Duodenal mucosa (tissue), 2 donors: ENCODE measurements around the gene NFATC1.

Experiments
- H3K27ac ChIP-seq: one replicate; pipeline ENCODE4 v1.7.0; 2013; ENCODE audit warnings: low read depth, low read length
- H3K27me3 ChIP-seq, 2 donors: one replicate each; pipeline ENCODE4 v1.7.0; 2013; ENCODE audit warnings: low read length in 2 of 2, control low read depth in 1 of 2; ENCODE audit not compliant: insufficient read depth in 2 of 2, control insufficient read depth in 1 of 2
- H3K36me3 ChIP-seq, 2 donors: one replicate each; pipeline ENCODE4 v1.7.0; 2013; ENCODE audit warnings: low read length in 2 of 2, control low read depth in 1 of 2; ENCODE audit not compliant: insufficient read depth in 2 of 2, control insufficient read depth in 1 of 2
- H3K4me1 ChIP-seq, 2 donors: one replicate each; pipeline ENCODE4 v1.7.0; 2013; ENCODE audit warnings: low read length in 2 of 2, control low read depth in 1 of 2; ENCODE audit not compliant: insufficient read depth in 2 of 2, control insufficient read depth in 1 of 2
- H3K4me3 ChIP-seq, 2 donors: one replicate each; pipeline ENCODE4 v1.7.0; 2013; ENCODE audit warnings: low read length in 2 of 2, low read depth in 1 of 2
- H3K9ac ChIP-seq, 2 donors: one replicate each; pipeline ENCODE4 v1.7.0; 2013; ENCODE audit warnings: low read length in 2 of 2, low read depth in 1 of 2
- H3K9me3 ChIP-seq, 2 donors: one replicate each; pipeline ENCODE4 v1.7.0; 2013; ENCODE audit warnings: low read length in 2 of 2, control low read depth in 1 of 2; ENCODE audit not compliant: control insufficient read depth in 1 of 2

The NFATC1 gene

DNA sequence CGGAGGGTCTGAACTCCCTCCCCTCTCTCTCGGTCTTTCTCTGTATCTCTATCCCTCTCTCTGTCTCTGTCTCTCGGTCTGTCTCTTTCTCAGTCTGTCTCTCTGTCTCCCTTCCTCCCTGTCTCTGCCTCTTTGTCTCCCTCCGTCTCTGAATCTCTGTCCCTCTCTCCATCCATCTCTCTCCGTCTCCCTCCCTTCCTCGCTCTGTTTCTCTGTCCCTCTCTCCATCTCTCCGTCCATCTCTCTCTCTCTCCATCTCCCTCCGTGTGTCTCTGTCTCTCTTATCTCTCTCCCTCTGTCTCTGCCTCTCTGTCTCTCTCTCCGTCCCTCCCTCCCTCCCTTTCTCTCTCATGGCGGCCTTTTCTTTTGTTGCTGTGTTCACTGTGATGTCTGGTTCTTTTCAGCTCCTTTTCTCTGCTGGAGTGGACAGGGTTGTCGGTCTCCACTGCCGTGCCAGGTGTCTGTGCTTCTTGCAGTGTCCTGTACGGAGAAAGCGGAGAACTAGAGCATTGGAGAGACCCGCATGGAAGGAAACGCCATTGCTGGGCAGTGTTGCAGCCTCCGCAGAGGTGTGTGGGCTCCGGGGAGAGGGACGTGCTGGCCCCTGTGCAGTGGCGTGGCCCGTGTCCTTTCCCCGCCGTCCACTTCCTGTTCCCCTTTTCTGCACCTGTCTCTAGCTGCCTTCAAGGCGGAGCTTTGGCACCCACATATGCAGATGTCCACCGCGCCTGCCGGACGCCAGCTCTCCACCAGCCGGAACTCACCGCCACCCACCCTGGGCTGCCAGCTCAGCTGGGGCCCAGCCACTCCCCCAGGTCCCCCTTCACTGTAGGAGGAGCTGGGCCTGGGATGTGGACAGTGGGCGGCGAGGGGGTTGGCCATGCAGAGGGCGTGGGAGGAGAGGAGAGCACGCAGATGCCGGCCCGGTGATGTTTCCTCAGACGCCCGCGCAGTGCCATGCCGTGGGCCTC lies 113.1 kb downstream of the NFATC1 start:
- no peak overlapping the region for H3K27ac ChIP-seq
- peaks cover 0 to 4% of the 10 kb centered on the region in 2 donors for H3K36me3 ChIP-seq
- H3K4me1 ChIP-seq = peaks cover 17 to 18% of the 10 kb centered on the region in 2 donors
- H3K9me3 ChIP-seq = no peaks in the 10 kb centered on the region
- H3K27me3 ChIP-seq = no peaks in the 10 kb centered on the region
- H3K9ac ChIP-seq = no peak overlapping the region
- no peak overlapping the region for H3K4me3 ChIP-seq

DNA sequence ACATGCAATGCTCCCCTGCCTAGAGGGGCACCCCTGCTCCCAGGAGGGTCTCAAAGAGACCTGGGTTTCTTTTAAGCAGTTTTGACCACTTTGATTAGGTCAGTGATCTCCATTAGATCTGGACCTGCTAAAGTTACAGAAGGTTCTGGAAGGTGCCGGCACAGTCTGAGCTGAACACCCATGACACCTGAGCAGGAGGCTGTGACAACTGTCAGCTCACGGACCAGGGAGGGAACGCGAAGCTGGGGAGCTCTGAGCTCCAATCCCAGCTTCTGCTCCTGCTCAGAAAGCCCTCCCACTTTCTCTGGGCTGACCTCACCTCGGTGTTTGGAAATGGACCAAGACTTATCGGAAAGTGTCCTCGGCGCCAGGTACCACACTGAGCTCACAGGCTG lies 113.8 kb downstream of the NFATC1 start:
- H3K4me1 ChIP-seq = peaks cover 17 to 18% of the 10 kb centered on the region in 2 donors
- peaks cover 0 to 4% of the 10 kb centered on the region in 2 donors for H3K36me3 ChIP-seq
- H3K27ac ChIP-seq = no peak overlapping the region
- no peak overlapping the region for H3K9ac ChIP-seq
- H3K9me3 ChIP-seq = no peaks in the 10 kb centered on the region
- H3K27me3 ChIP-seq = no peaks in the 10 kb centered on the region
- H3K4me3 ChIP-seq = no peak overlapping the region

DNA sequence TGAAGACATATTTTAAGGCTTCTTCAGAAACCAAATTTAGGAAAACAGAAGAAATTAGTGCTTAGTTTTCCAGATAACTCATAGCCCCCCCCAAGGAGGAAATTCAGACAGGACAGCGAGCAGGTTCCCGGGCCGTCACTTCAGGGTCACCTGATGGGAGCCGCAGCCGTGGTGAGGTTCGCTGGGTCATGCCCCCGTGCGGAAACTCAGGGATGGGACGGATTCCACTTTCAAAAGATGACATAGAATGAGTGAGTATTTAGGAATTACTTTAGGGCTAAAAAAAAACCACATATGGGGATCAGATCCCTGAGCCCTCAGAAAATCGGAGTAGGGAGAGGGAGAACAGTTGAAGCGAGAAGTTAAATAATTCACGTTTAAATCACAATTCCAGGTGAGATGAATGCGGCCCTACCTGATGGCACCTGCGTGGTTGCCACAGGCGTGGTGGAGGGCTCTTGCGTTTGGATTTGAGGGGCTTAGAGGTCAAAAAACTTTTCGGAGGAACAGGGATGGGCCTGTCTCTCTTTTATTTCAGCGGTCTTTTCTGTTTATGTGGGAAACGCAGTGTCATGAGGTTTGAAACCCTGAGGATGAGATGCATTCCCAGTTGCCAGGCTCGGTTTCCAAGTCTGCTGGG lies 114.4 kb downstream of the NFATC1 start:
- Histone ChIP-seq H3K9me3 (no peaks in the 10 kb centered on the region), H3K4me3 (no peak overlapping the region), H3K9ac (no peak overlapping the region), H3K27ac (no peak overlapping the region), H3K27me3 (no peaks in the 10 kb centered on the region), H3K36me3 (peaks cover 0 to 4% of the 10 kb centered on the region in 2 donors), H3K4me1 (peaks cover 17 to 18% of the 10 kb centered on the region in 2 donors)

DNA sequence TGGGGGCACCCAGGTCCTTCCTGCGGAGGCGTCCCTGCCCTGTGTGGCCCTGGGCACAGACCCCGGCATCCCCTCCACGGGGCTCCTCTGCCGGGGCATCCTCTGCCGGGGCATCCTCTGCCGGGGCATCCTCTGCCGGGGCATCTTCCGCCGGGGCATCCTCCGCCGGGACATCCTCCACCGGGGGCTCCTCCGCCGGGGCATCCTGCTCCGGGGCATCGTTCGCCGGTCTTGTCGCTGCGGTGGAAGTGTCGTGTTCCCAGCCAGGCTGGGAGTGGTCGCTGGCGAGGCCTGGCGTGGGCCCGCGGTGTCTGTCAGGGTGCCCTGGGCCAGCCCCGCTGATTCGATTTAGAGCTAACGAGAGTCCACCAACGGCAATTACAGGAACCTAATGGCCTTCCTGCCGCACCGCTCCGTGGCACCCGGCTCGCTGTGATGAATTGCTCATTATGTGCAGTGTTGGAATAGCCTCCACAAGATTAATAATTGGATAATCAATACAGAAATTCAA lies 115.1 kb downstream of the NFATC1 start:
- Histone ChIP-seq H3K9ac (no peak overlapping the region), H3K27me3 (no peaks in the 10 kb centered on the region), H3K36me3 (peaks cover 0 to 4% of the 10 kb centered on the region in 2 donors), H3K4me1 (peaks cover 16% of the 10 kb centered on the region in 2 donors), H3K9me3 (no peaks in the 10 kb centered on the region), H3K27ac (no peak overlapping the region), H3K4me3 (no peak overlapping the region)

DNA sequence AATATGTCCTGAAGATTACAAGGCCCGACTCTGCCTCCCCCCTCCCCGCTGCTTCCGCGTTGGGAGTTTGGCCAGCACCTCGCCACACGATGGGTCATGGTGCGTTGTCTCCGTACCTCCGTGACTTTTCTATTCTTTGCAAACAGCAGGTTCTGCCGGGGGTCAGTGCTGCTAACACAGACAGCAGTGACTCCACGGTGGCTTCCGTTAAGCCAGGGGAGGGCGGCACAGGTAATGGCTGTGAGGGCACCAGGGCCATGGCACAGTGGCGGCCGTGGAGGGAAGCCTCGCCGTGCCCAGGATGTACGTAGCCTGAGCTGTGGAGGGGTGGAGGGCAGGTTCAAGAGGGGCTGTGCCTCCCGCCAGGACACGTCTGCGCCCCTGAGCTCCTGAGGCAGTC lies 115.5 kb downstream of the NFATC1 start:
- no peak overlapping the region for H3K4me3 ChIP-seq
- H3K9ac ChIP-seq = no peak overlapping the region
- H3K9me3 ChIP-seq = no peaks in the 10 kb centered on the region
- peaks cover 11% of the 10 kb centered on the region in 2 donors for H3K4me1 ChIP-seq
- H3K27me3 ChIP-seq = no peaks in the 10 kb centered on the region
- no peak overlapping the region for H3K27ac ChIP-seq
- peaks cover 0 to 4% of the 10 kb centered on the region in 2 donors for H3K36me3 ChIP-seq

GRCh38 chr18:79511671-79512301 lies 116.1 kb downstream of the NFATC1 start:
- Histone ChIP-seq H3K9me3 (no peaks in the 10 kb centered on the region), H3K36me3 (peaks cover 0 to 4% of the 10 kb centered on the region in 2 donors), H3K4me1 (peaks cover 8 to 9% of the 10 kb centered on the region in 2 donors), H3K27me3 (no peaks in the 10 kb centered on the region), H3K9ac (no peak overlapping the region), H3K4me3 (no peak overlapping the region), H3K27ac (no peak overlapping the region)

DNA sequence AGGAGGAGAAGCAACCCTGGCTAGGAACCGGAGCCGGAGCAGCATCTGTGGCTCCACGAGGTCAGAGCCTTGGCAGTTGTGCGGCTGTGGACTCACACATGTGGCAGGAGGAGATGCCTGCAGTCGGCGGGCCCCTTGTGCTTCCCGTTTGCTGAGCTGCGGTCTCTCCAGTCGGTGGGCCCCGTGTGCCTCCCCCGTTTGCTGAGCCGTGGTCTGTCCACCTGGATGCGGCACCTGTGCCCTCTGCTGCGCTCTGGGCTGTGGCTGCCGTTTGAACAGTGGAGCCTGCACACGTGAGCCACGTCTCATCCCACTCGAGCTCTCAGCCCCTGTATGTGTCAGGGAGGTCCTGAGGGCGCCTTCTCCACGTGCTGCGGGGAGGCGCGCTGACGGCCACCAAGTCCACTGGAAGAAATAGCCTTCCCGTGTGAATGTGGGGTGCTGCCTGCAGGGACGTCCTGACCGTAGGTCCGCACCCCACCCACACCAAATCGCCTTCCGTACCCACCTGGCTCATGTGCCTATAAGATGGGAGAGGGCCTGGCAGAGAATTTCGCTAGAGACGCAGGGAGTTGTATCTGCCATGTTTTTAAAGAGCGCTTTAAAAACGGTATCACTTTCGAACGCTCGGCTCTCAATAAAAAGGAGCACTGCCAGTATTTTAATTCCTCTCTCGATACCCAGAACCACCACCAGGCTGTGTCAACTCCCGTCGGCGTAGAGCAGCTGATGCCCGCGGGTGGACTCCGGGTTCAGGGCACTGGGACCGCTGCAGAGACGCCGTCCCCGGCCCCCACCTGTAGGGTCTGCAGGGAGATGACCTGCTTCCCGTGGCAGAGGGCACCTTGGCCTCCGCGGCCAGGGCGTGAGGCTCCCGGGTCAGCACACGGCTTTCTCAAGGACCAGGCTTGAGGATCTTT lies 117.0 kb downstream of the NFATC1 start:
- Histone ChIP-seq H3K27ac (no peak overlapping the region), H3K9ac (no peak overlapping the region), H3K27me3 (no peaks in the 10 kb centered on the region), H3K9me3 (no peaks in the 10 kb centered on the region), H3K4me1 (no peaks in the 10 kb centered on the region), H3K36me3 (peaks cover 0 to 4% of the 10 kb centered on the region in 2 donors), H3K4me3 (no peak overlapping the region)

GRCh38 chr18:79513381-79514081 lies 117.8 kb downstream of the NFATC1 start:
- peaks cover 0 to 3% of the 10 kb centered on the region in 2 donors for H3K4me1 ChIP-seq
- H3K4me3 ChIP-seq = no peak overlapping the region
- no peaks in the 10 kb centered on the region for H3K9me3 ChIP-seq
- H3K27me3 ChIP-seq = no peaks in the 10 kb centered on the region
- H3K27ac ChIP-seq = no peak overlapping the region
- peaks cover 0 to 4% of the 10 kb centered on the region in 2 donors for H3K36me3 ChIP-seq
- no peak overlapping the region for H3K9ac ChIP-seq

DNA sequence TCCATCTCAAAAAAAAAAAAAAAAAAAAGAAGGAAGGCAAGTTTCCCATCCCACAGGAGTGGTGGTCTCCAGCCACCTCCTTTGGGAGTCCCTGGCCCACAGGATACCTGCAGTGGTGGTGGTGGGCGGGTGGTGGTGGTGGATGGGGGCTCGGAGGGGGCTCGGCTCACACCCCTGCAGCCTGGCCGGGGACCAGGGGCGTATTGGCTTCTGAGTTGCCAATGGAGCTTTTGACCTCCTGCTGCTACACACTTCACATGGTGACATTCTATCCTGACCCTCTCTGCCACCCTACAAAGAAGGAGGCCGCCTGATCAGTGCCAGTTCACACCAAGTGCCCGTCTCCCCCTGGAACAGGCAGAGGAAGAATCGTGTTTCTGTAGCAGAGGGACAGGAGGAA lies 119.6 kb downstream of the NFATC1 start:
- Histone ChIP-seq H3K27me3 (no peaks in the 10 kb centered on the region), H3K36me3 (peaks cover 0 to 4% of the 10 kb centered on the region in 2 donors), H3K9ac (no peak overlapping the region), H3K27ac (no peak overlapping the region), H3K4me3 (no peak overlapping the region), H3K4me1 (peaks cover 0 to 3% of the 10 kb centered on the region in 2 donors), H3K9me3 (no peaks in the 10 kb centered on the region)
